Testis (tissue), 3 donors: ENCODE data around the gene RSPO3. TPM values are rescaled to one million over a fixed set of nuclear protein-coding genes. Genes with fewer than 3 reads are reported as not detected.

ENCODE experiments used
- DNase-seq: peaks from one replicate; pipeline ENCODE4 v3.0.0-alpha.2; 2019
- H3K27ac ChIP-seq, 2 donors: fragments of 200-600 bp; sonication (generic); one replicate each; pipeline ENCODE4 v1.5.1; 2019
- H3K27me3 ChIP-seq: fragments of 200-600 bp; sonication (generic); one replicate; pipeline ENCODE4 v1.5.1; 2019
- H3K36me3 ChIP-seq: fragments of 200-600 bp; sonication (generic); one replicate; pipeline ENCODE4 v1.5.1; 2017; ENCODE audit warnings: low read depth; ENCODE audit errors: missing control alignments
- H3K4me1 ChIP-seq: fragments of 200-600 bp; sonication (generic); one replicate; pipeline ENCODE4 v1.5.1; 2019
- H3K4me3 ChIP-seq, 2 donors: fragments of 200-600 bp; sonication (generic); one replicate each; pipeline ENCODE4 v1.5.1; 2017 to 2019
- H3K9me3 ChIP-seq: fragments of 200-600 bp; sonication (generic); one replicate; pipeline ENCODE4 v1.5.1; 2017
- CTCF ChIP-seq, 3 experiments: fragments of 450-650 bp in 2 of 3; fragments of 200-600 bp in 1 of 3; sonication (generic) in 1 of 3; IDR thresholded peaks; one replicate each; pipeline ENCODE4 v1.5.1; 2016 to 2019; ENCODE audit warnings: antibody characterized with exemption in 3 of 3, mild to moderate bottlenecking in 2 of 3, moderate library complexity in 1 of 3
- POLR2A ChIP-seq: fragments of 450-650 bp; IDR thresholded peaks from one replicate; pipeline ENCODE4 v1.6.1; 2017; ENCODE audit warnings: antibody characterized with exemption, mild to moderate bottlenecking, moderate library complexity
- WGBS, 2 donors: methylation state at CpG; one replicate each; pipeline ENCODE4 v1.1.5; 2018; 5-methylcytosine and 5-hydroxymethylcytosine counted together
- intact Hi-C: fragments of 100-400 bp; cut with DNase I; formaldehyde crosslinking; loops from one replicate; pipeline ENCODE4 v1.15.1; 2023; ENCODE audit warnings: low total_unique reads
- polyA plus RNA-seq: library from polyadenylated mRNA; stranded (reverse); fragments of 350-450 nt; fragmentation: Illumina TruSeq; extraction: RNeasy Lipid Tissue Mini Kit (QIAGEN cat#74804); gene quantifications from one replicate; pipeline ENCODE4 v1.2.3, GENCODE V29; 2014; ENCODE audit warnings: low read depth, low replicate concordance; ENCODE audit not compliant: insufficient read depth
- total RNA-seq, 2 donors: library from RNA; depleted of rRNA; stranded (reverse); fragments of >200 nt; gene quantifications; one replicate each; pipeline ENCODE4 v1.2.3, GENCODE V29; 2016

RSPO3 gene
- total and polyA plus RNA-seq, 3 donors from 2014 or later = 0.06 to 6.6 (median 1.5) TPM

- Histone ChIP-seq H3K4me1 (peaks cover 16% of the 10 kb centered on the region), H3K36me3 (no peaks in the 10 kb centered on the region), H3K4me3 (no peak overlapping the region), H3K27ac (no peak overlapping the region), H3K9me3 (no peaks in the 10 kb centered on the region), H3K27me3 (no peaks in the 10 kb centered on the region)
- no peak for DNase-seq
- intact Hi-C loops = loop anchor here (10.0 kb wide), 1 partner anchor 141 kb away; the partner anchor contains the start of gene RNF146
- TF ChIP-seq CTCF (IDR thresholded peaks at IDR 0.05) = no peak
Observed at GRCh38 chr6:127124172-127124571, 5.7 kb downstream of the RSPO3 start.

GRCh38 chr6:127124680-127125079, 6.2 kb downstream of the RSPO3 start:
- intact Hi-C loops = loop anchor here (10.0 kb wide), 1 partner anchor 140 kb away; the partner anchor contains the start of gene RNF146
- Histone ChIP-seq H3K9me3 (no peaks in the 10 kb centered on the region), H3K36me3 (no peaks in the 10 kb centered on the region), H3K27ac (no peak overlapping the region), H3K4me1 (peaks cover 12% of the 10 kb centered on the region), H3K4me3 (no peak overlapping the region), H3K27me3 (no peaks in the 10 kb centered on the region)
- TF ChIP-seq CTCF (IDR thresholded peaks at IDR 0.05) (no peak), POLR2A (no peak)
- DNase-seq = no peak

- H3K27ac ChIP-seq = no peak overlapping the region
- WGBS, 2 donors = 81 to 93% methylated on average over 1 of the region's 1 CpG
- TF ChIP-seq CTCF (IDR thresholded peaks at IDR 0.05) = no peak
- no peak for TF ChIP-seq POLR2A
- H3K9me3 ChIP-seq = no peaks in the 10 kb centered on the region
- no peaks in the 10 kb centered on the region for H3K36me3 ChIP-seq
- no peaks in the 10 kb centered on the region for H3K27me3 ChIP-seq
- DNase-seq = no peak
- H3K4me1 ChIP-seq = no peaks in the 10 kb centered on the region
- no peak overlapping the region for H3K4me3 ChIP-seq
- intact Hi-C loops = loop anchor here (10.0 kb wide), 1 partner anchor 137 kb away; the partner anchor contains the start of gene RNF146
Observed at GRCh38 chr6:127128066-127128465, 9.6 kb downstream of the RSPO3 start.

- TF ChIP-seq POLR2A (no peak), CTCF (IDR thresholded peaks at IDR 0.05) (no peak)
- Histone ChIP-seq H3K27ac (no peak overlapping the region), H3K9me3 (no peaks in the 10 kb centered on the region), H3K4me3 (no peak overlapping the region), H3K4me1 (no peaks in the 10 kb centered on the region), H3K36me3 (no peaks in the 10 kb centered on the region), H3K27me3 (no peaks in the 10 kb centered on the region)
- intact Hi-C loops = loop anchor here (10.0 kb wide), 1 partner anchor 136 kb away; the partner anchor contains the start of gene RNF146
- DNase-seq = no peak
- 58 to 67% methylated on average over 4 of the region's 4 CpGs for WGBS, 2 donors
Observed at GRCh38 chr6:127129251-127129650, 10.8 kb downstream of the RSPO3 start.

GRCh38 chr6:127131275-127131674, 12.8 kb downstream of the RSPO3 start:
- no peak for TF ChIP-seq CTCF (IDR thresholded peaks at IDR 0.05)
- no peak for TF ChIP-seq POLR2A
- WGBS, 2 donors = 50 to 62% methylated on average over 3 of the region's 3 CpGs
- Histone ChIP-seq H3K36me3 (no peaks in the 10 kb centered on the region), H3K27me3 (no peaks in the 10 kb centered on the region), H3K27ac (no peak overlapping the region), H3K9me3 (no peaks in the 10 kb centered on the region), H3K4me3 (no peak overlapping the region), H3K4me1 (no peaks in the 10 kb centered on the region)
- intact Hi-C loops = no loop called here
- DNase-seq = no peak
